HepG2 (cell line): ENCODE measurements around the gene MAP2K6.

ENCODE experiments used
- BRCA1 ChIP-seq: sonication (generic); formaldehyde crosslinking; IDR thresholded peaks from 2 replicates; pipeline ENCODE4 v1.4.0; 2020; ENCODE audit warnings: missing genetic modification reagents
- CTCF ChIP-seq: sonication (generic); formaldehyde crosslinking; IDR thresholded peaks from 2 replicates; pipeline ENCODE4 v1.5.0; 2020; ENCODE audit warnings: mild to moderate bottlenecking, missing genetic modification reagents, moderate library complexity
- HES4 ChIP-seq: sonication (generic); formaldehyde crosslinking; IDR thresholded peaks from 2 replicates; pipeline ENCODE4 v1.9.0; 2021; ENCODE audit warnings: mild to moderate bottlenecking, missing genetic modification reagents, borderline replicate concordance
- JUN ChIP-seq: sonication (generic); formaldehyde crosslinking; IDR thresholded peaks from 2 replicates; pipeline ENCODE4 v1.4.0; 2020; ENCODE audit warnings: mild to moderate bottlenecking, missing genetic modification reagents
- PCBP1 ChIP-seq: fragments of 200-400 bp; formaldehyde crosslinking; IDR thresholded peaks from 2 replicates; pipeline ENCODE4 v1.6.1; 2017; ENCODE audit warnings: mild to moderate bottlenecking, low read depth, low read length, borderline replicate concordance

- TF ChIP-seq CTCF (no peak), PCBP1 (no peak), BRCA1 (CRISPR knock-in tag) (no peak), HES4 (CRISPR knock-in tag) (no peak), JUN (CRISPR knock-in tag) (no peak)
Measured at GRCh38 chr17:69470702-69471101, 56.2 kb downstream of the MAP2K6 start.
